HPDE6-E6E7 (cell line): ENCODE measurements around the gene CCNJL.
"Not testable (repeated sequence)": the region's sequence is repeated elsewhere in the genome, so short reads cannot be mapped to it uniquely, and the experiment has no call there.

Source experiments
- DNase-seq: peaks from one replicate; pipeline ENCODE4 v3.0.0; 2011; ENCODE audit warnings: missing footprints; ENCODE audit errors: extremely low spot score

The CCNJL gene

GRCh38 chr5:160312134-160312959 is at the start of gene CCNJL:
CCNJL (minus strand) TSS chr5:160312564; CDS start chr5:160311923, 641 bp downstream.
- peak; percentile 74 for DNase-seq

GRCh38 chr5:160361624-160362228 is 49.4 kb upstream of the CCNJL start:
- no peak for DNase-seq

GRCh38 chr5:160360310-160360709 is 47.9 kb upstream of the CCNJL start:
- no peak for DNase-seq

GRCh38 chr5:160359816-160360215 is 47.5 kb upstream of the CCNJL start:
- DNase-seq: no peak

GRCh38 chr5:160359242-160359641 is 46.9 kb upstream of the CCNJL start:
- no peak for DNase-seq

GRCh38 chr5:160357861-160358411 is 45.6 kb upstream of the CCNJL start:
- no peak for DNase-seq

GRCh38 chr5:160357394-160357793 is 45.0 kb upstream of the CCNJL start:
- no peak for DNase-seq

- no peak for DNase-seq
These were observed 44.4 kb upstream of the CCNJL start for GRCh38 chr5:160356550-160357347.

GRCh38 chr5:160354666-160355065 is 42.3 kb upstream of the CCNJL start:
- no peak for DNase-seq

GRCh38 chr5:160353379-160353778 is 41.0 kb upstream of the CCNJL start:
- DNase-seq: no peak

GRCh38 chr5:160352308-160352707 is 39.9 kb upstream of the CCNJL start:
- no peak for DNase-seq

GRCh38 chr5:160349935-160350303 is 37.6 kb upstream of the CCNJL start:
- no peak for DNase-seq

- DNase-seq: no peak
These were observed 37.0 kb upstream of the CCNJL start for GRCh38 chr5:160349249-160349934.

- no peak for DNase-seq
These were observed 35.7 kb upstream of the CCNJL start for GRCh38 chr5:160348080-160348479.

GRCh38 chr5:160347448-160347847 is 35.1 kb upstream of the CCNJL start:
- DNase-seq: no peak

- DNase-seq: no peak
These were observed 30.1 kb upstream of the CCNJL start for GRCh38 chr5:160342413-160342941.

- DNase-seq: no peak
These were observed 29.0 kb upstream of the CCNJL start for GRCh38 chr5:160341309-160341870.

- DNase-seq: not testable (repeated sequence)
These were observed 28.1 kb upstream of the CCNJL start for GRCh38 chr5:160340513-160340912.

GRCh38 chr5:160339406-160340130 is 27.2 kb upstream of the CCNJL start:
- DNase-seq: no peak

GRCh38 chr5:160334716-160335115 is 22.4 kb upstream of the CCNJL start:
- DNase-seq: not testable (repeated sequence)
